Fibroblast of the aortic adventitia (primary cell): ENCODE results near the gene HYAL1. TPM values are rescaled to one million over a fixed set of nuclear protein-coding genes. Genes with fewer than 3 reads are reported as not detected.
"Not testable (repeated sequence)": the region's sequence is repeated elsewhere in the genome, so short reads cannot be mapped to it uniquely, and the experiment has no call there.

Experiments
- DNase-seq: peaks from one replicate; pipeline ENCODE4 v3.0.0-alpha.2; 2010; ENCODE audit warnings: low read depth
- H3K4me3 ChIP-seq: 2 replicates; pipeline ENCODE4 v1.5.1; 2011; ENCODE audit warnings: low read depth, mild to moderate bottlenecking, control low read depth, low read length, moderate library complexity
- total RNA-seq: library from RNA; depleted of rRNA; stranded (reverse); fragments of >200 nt; gene quantifications from 2 replicates; pipeline ENCODE4 v1.2.3, GENCODE V29; 2012; ENCODE audit warnings: low replicate concordance
- TF ChIP-seq, protein P1 (sequence below): IDR thresholded peaks from 2 replicates; pipeline ENCODE4 v1.5.1; 2011; ENCODE audit warnings: mild to moderate bottlenecking, low read length, control low read depth, inconsistent platforms; ENCODE audit not compliant: insufficient read depth

HYAL1 gene
- total RNA-seq, 1 donor: 0.90 TPM

DNA sequence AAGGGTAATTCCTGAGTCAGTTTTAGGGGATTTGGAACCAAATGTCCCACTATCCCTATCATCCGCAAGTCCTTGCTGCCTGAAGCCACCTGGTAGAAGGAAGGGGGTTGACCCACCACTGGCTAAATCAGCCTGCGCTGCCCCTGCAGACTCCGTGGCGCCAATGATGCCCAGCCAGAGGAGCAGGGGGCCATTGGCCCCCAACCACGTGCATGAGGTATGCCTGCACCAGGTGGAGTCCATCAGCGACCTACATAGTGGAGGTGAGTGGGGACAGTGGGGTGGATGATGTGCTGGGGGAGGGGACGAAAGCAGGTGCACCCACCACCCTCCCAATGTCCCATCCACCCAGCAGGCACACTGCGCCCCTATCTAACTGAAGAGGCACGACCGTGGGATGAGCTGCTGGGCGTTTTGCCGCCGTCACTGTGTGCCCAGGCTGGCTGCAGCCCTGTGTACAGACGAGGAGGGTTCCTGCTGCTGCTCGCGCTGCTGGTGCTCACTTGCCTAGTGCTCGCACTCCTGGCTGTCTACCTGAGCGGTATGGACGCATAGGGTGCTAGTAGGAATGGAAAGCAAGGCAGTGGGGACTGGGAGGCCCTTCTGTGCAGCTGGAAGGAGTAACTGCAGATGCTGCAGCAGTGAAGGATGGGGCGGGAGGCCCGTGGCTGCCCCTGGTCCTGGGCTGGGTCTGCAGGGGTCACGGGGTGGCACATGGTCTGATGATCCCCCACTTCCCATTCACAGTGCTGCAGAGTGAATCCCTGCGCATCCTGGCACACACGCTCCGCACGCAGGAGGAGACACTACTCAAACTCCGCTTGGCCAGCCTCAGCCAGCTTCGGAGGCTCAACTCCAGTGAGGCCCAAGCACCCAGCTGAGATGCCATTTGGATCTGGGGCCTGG, 16.8 kb downstream of the HYAL1 start:
- no peak overlapping the region for H3K4me3 ChIP-seq
- TF ChIP-seq, protein P1, sequence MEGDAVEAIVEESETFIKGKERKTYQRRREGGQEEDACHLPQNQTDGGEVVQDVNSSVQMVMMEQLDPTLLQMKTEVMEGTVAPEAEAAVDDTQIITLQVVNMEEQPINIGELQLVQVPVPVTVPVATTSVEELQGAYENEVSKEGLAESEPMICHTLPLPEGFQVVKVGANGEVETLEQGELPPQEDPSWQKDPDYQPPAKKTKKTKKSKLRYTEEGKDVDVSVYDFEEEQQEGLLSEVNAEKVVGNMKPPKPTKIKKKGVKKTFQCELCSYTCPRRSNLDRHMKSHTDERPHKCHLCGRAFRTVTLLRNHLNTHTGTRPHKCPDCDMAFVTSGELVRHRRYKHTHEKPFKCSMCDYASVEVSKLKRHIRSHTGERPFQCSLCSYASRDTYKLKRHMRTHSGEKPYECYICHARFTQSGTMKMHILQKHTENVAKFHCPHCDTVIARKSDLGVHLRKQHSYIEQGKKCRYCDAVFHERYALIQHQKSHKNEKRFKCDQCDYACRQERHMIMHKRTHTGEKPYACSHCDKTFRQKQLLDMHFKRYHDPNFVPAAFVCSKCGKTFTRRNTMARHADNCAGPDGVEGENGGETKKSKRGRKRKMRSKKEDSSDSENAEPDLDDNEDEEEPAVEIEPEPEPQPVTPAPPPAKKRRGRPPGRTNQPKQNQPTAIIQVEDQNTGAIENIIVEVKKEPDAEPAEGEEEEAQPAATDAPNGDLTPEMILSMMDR: no peak
- no peak for DNase-seq

DNA sequence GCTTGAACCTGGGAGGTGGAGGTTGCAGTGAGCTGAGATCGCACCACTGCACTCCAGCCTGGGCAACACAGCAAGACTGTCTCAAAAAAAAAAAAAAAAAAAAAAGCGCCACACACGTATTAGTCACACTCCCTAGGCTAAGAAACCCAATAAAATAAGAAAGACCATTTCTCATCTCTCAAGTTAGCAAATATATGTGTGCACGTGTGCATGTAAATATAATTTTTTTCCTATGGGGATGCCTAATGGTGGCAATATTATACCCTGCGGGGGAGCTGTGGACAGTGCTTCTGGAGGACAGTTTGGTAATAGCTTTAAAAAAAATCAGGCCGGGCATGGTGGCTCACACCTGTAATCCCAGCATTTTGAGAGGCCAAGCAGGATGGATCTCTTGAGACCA, 19.3 kb downstream of the HYAL1 start:
- not testable (repeated sequence) for H3K4me3 ChIP-seq, DNase-seq

GRCh38 chr3:50279255-50280016, 23.9 kb downstream of the HYAL1 start:
- TF ChIP-seq, protein P1: no peak
- no peak overlapping the region for H3K4me3 ChIP-seq
- DNase-seq: no peak

GRCh38 chr3:50278880-50279224, 24.5 kb downstream of the HYAL1 start, which contains the start of gene LSMEM2:
LSMEM2 (plus strand) TSS chr3:50279087; CDS start chr3:50279114, 27 bp downstream.
- DNase-seq: no peak
- TF ChIP-seq, protein P1: no peak
- no peak within 1 kb of the TSS for H3K4me3 ChIP-seq

GRCh38 chr3:50278123-50278879, 25.1 kb downstream of the HYAL1 start:
- H3K4me3 ChIP-seq: no peak overlapping the region
- DNase-seq: no peak
- TF ChIP-seq, protein P1: no peak

DNA sequence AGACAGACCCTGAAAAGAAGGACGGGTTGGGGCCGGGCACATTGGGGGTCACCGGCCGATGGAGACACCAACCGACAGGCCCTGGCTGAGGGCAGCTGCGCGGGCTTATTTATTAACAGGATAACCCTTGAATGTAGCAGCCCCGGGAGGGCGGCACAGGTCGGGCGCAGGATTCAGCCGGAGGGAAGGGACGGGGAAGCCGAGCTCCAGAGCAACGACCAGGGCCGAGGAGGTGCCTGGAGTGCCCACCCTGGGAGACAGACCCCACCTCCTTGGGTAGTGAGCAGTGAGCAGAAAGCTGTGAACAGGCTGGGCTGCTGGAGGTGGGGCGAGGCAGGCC, 26.6 kb downstream of the HYAL1 start:
- DNase-seq: no peak
- TF ChIP-seq, protein P1: no peak
- no peak overlapping the region for H3K4me3 ChIP-seq
